Spleen (tissue), 7 donors: ENCODE measurements around the gene TIMM50.

Experiments
- POLR2A ChIP-seq, 3 donors: fragments of 450-650 bp; IDR thresholded peaks; one replicate each; pipeline ENCODE4 v1.5.1; 2017; ENCODE audit warnings: antibody characterized with exemption in 3 of 3, mild to moderate bottlenecking in 1 of 3
- POLR2AphosphoS5 ChIP-seq, 3 donors: sonication (generic); formaldehyde crosslinking; IDR thresholded peaks; one replicate each; pipeline ENCODE4 v1.5.1; 2017; ENCODE audit warnings: antibody characterized with exemption in 3 of 3
- TF ChIP-seq, protein P1 (sequence below), 11 experiments: fragments of 200-600 bp in 7 of 11; fragments of 450-650 bp in 4 of 11; sonication (generic) in 4 of 11; IDR thresholded peaks in 8 of 11; conservative IDR thresholded peaks in 3 of 11; 1 replicate in 7 of 11; 2 replicates in 4 of 11; pipeline versions ENCODE4 v1.4.0 to v1.8.0; 2016 to 2021; ENCODE audit warnings: antibody characterized with exemption in 11 of 11, inconsistent platforms in 4 of 11, mild to moderate bottlenecking in 1 of 11
- donor health status: DM: no; HTN: no; CAD: no; lungs with moderate emphysema.
- donor health status: DM: no; HTN: no; CAD: no.
- donor health status: DM: no; HTN: no; CAD: no.

GRCh38 chr19:39480337-39481228 lies at the start of gene TIMM50:
- TF ChIP-seq, protein P1, sequence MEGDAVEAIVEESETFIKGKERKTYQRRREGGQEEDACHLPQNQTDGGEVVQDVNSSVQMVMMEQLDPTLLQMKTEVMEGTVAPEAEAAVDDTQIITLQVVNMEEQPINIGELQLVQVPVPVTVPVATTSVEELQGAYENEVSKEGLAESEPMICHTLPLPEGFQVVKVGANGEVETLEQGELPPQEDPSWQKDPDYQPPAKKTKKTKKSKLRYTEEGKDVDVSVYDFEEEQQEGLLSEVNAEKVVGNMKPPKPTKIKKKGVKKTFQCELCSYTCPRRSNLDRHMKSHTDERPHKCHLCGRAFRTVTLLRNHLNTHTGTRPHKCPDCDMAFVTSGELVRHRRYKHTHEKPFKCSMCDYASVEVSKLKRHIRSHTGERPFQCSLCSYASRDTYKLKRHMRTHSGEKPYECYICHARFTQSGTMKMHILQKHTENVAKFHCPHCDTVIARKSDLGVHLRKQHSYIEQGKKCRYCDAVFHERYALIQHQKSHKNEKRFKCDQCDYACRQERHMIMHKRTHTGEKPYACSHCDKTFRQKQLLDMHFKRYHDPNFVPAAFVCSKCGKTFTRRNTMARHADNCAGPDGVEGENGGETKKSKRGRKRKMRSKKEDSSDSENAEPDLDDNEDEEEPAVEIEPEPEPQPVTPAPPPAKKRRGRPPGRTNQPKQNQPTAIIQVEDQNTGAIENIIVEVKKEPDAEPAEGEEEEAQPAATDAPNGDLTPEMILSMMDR (IDR thresholded peaks at IDR 0.05 in 8 of 11, conservative IDR thresholded peaks at IDR 0.05 in 3 of 11), result peak in 2 of 11 experiments; percentile 19 to 26
- TF ChIP-seq POLR2A (IDR thresholded peaks at IDR 0.05) (peak in 1 of 3 donors; percentile 5), POLR2AphosphoS5 (IDR thresholded peaks at IDR 0.05) (peak; percentile 94 to 96 (median 95))
